Peyer's patch (tissue), 4 donors: ENCODE measurements around the gene LMO4.
A peak's percentile ranks its signal among the peaks of the same experiment; 100 is the strongest.

ENCODE experiments used
- CTCF ChIP-seq, 6 experiments: fragments of 450-650 bp in 4 of 6; fragments of 200-600 bp in 2 of 6; sonication (generic) in 1 of 6; IDR thresholded peaks; one replicate each; pipeline ENCODE4 v1.5.1; 2017 to 2019; ENCODE audit warnings: antibody characterized with exemption in 6 of 6, mild to moderate bottlenecking in 3 of 6, moderate library complexity in 1 of 6
- POLR2A ChIP-seq, 2 donors: fragments of 450-650 bp; IDR thresholded peaks; one replicate each; pipeline ENCODE4 v1.5.1; 2017; ENCODE audit warnings: antibody characterized with exemption in 2 of 2, mild to moderate bottlenecking in 2 of 2, moderate library complexity in 2 of 2

- TF ChIP-seq CTCF (IDR thresholded peaks at IDR 0.05) (peak in 1 of 6 experiments; percentile 15), POLR2A (IDR thresholded peaks at IDR 0.05) (no peak)
Measured at GRCh38 chr1:87329526-87330056, 911 bp downstream of the LMO4 start.
